GM18520 (cell line): ENCODE results near the gene TMEM147.
A peak's percentile ranks its signal among the peaks of the same experiment; 100 is the strongest.
"Not testable (repeated sequence)": the region's sequence is repeated elsewhere in the genome, so short reads cannot be mapped to it uniquely, and the experiment has no call there.

ENCODE experiments used
- ATAC-seq: cut with Tn5 transposase; IDR thresholded peaks from one replicate; pipeline ENCODE4 v1.9.1; 2021; ENCODE audit not compliant: unreplicated experiment

Gene TMEM147

GRCh38 chr19:35561436-35561835 is 16.0 kb downstream of the TMEM147 start:
- ATAC-seq, result no peak

GRCh38 chr19:35562336-35562735 is 16.9 kb downstream of the TMEM147 start:
- no peak for ATAC-seq

- ATAC-seq, result no peak
These were observed 17.4 kb downstream of the TMEM147 start for GRCh38 chr19:35562776-35563175.

- ATAC-seq, result no peak
These were observed 17.9 kb downstream of the TMEM147 start, which contains the start of gene ATP4A for GRCh38 chr19:35563207-35563829. Gene ATP4A, minus strand, starts transcription at chr19:35563658. Its CDS starts 29 bp downstream, at chr19:35563629.

- no peak for ATAC-seq
These were observed 19.8 kb downstream of the TMEM147 start for GRCh38 chr19:35565016-35565856.

- no peak for ATAC-seq
These were observed 21.3 kb downstream of the TMEM147 start for GRCh38 chr19:35566738-35567137.

- ATAC-seq, result no peak
These were observed 23.9 kb downstream of the TMEM147 start for GRCh38 chr19:35569281-35569781.

- ATAC-seq, result no peak
These were observed 26.1 kb downstream of the TMEM147 start for GRCh38 chr19:35571406-35571965.

GRCh38 chr19:35577918-35578317 is 32.5 kb downstream of the TMEM147 start:
- ATAC-seq, result no peak

- no peak for ATAC-seq
These were observed 33.3 kb downstream of the TMEM147 start for GRCh38 chr19:35578707-35579106.

- no peak for ATAC-seq
These were observed 37.3 kb downstream of the TMEM147 start for GRCh38 chr19:35582760-35583159.

- no peak for ATAC-seq
These were observed 40.4 kb downstream of the TMEM147 start, which contains the start of gene PMIS2 for GRCh38 chr19:35585848-35586247. Gene PMIS2, plus strand, starts transcription at chr19:35586173. Its CDS starts 87 bp downstream, at chr19:35586260.

- ATAC-seq, result no peak
These were observed 41.9 kb downstream of the TMEM147 start for GRCh38 chr19:35587321-35587720.

GRCh38 chr19:35590875-35591274 is 45.4 kb downstream of the TMEM147 start:
- no peak for ATAC-seq

GRCh38 chr19:35592226-35592625 is 46.8 kb downstream of the TMEM147 start:
- ATAC-seq, result no peak

GRCh38 chr19:35595026-35595425 is 49.6 kb downstream of the TMEM147 start:
- not testable (repeated sequence) for ATAC-seq

GRCh38 chr19:35595928-35596327 is 50.5 kb downstream of the TMEM147 start:
- ATAC-seq, result no peak

GRCh38 chr19:35596366-35596999 is 51.1 kb downstream of the TMEM147 start:
- peak; percentile 80 for ATAC-seq
